Adipose tissue (tissue), 3 donors: ENCODE data around the gene AFAP1. TPM values are rescaled to one million over a fixed set of nuclear protein-coding genes. Genes with fewer than 3 reads are reported as not detected.

Experiments
- H3K27ac ChIP-seq: one replicate; pipeline ENCODE4 v1.5.1; 2013; ENCODE audit warnings: low read depth, low read length
- WGBS, 3 donors: extraction: QIAGEN DNeasy Blood & Tissue Kit; methylation state at CpG; one replicate each; pipeline ENCODE4 v1.1.7; 2013; 5-methylcytosine and 5-hydroxymethylcytosine counted together
- polyA plus RNA-seq, 3 donors: library from polyadenylated mRNA; stranded (reverse); fragments of 200-250 nt; gene quantifications; one replicate each; pipeline ENCODE4 v1.2.3, GENCODE V29; 2013
- donor health status: healthy with polysubstance abuse.
- donor health status: Bipolar disorder and iron deficiency.
- donor health status: healthy.

AFAP1 gene
- polyA plus RNA-seq, 3 donors, result 3.4 to 11.8 (median 10.9) TPM

DNA sequence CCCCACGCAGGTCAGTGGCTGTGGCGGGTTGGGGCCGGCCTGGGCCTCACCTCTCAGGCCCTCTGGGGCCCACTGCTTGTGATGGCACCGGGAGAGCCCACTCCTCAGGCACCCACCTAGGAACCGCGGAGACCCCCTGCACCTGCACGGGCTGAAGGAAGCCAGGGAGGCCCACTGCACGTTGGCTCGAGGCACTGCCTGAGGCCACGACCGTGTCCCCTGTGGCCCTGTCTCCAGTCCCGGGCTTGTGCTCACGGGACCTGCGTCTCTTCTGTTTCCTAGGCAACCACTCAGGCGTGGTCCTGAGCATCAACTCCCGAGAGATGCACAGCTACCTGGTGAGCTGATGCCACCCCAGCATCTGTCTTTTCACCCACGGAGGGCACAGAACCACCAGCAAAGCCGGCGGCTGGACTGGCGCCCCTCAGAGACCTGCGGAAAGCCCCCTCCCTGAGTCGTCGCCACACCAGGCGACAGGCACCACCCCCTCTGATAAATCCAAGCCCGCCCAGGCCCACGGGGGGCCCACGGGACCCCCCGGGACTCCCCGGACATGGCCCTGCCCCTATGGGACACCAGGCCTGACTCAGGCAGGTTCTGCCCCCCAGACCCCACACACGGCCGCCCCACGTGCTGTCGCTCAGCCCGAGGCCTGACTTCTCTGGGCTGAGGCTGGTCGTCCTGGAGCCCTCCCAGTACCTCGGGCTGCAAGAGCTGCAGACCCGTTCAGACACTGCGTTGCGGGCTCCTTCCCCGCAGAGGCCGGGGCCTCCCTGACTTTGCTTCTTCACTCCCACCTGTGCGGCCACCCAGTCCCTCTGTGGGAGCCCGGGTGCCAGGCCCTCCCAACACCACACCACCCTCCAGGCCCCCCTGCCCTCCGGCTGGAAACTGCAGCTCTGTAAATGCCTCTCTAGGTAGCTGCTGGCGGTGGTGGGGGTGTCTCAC, 199.5 kb downstream of the AFAP1 start:
- 84 to 90% (median 89%) methylated on average over 43 to 45 of the region's 45 CpGs for WGBS, 3 donors
- no peak overlapping the region for H3K27ac ChIP-seq

DNA sequence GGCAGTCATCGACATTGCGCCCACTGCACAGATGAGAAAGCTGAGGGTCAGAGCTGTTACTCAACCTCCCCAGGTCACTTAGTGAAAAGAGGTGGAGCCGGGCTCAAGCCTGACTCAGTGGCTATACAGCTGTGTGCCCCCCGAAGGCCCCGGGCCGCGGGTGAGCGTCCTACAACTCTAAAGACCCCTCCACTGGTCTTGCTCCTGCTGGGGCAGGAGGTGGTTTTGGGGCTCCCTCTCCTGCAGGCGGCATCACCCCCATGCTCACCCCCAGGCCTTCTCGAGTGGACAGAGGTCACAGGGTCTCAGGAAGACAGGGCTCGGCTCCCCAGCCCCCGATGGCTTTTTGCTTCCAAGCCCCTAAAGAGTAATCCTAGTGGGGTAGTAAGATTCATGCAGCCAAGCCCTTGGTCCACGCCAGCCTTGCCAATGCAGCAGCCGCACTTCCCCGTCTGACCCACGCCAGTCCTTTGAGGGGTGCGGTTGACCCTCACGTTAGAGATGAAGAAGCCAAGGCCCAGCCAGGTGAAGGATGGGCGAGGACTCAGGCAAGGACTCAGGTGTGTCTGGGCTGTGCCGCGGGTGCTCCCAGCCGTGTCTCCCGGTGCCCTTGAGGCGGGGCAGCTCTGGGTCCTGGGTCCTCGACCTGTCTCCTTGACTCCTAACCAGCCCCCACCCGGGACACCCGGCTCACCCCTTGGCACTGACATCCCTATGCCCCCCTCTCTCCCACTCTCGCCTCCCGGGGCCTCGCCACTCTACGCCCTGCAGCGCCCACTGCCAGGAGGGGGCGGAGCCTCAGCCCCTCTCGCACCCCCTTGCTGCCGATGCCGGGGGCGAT, 200.4 kb downstream of the AFAP1 start:
- H3K27ac ChIP-seq, result no peak overlapping the region
- 84 to 92% (median 92%) methylated on average over 30 to 37 of the region's 37 CpGs for WGBS, 3 donors

DNA sequence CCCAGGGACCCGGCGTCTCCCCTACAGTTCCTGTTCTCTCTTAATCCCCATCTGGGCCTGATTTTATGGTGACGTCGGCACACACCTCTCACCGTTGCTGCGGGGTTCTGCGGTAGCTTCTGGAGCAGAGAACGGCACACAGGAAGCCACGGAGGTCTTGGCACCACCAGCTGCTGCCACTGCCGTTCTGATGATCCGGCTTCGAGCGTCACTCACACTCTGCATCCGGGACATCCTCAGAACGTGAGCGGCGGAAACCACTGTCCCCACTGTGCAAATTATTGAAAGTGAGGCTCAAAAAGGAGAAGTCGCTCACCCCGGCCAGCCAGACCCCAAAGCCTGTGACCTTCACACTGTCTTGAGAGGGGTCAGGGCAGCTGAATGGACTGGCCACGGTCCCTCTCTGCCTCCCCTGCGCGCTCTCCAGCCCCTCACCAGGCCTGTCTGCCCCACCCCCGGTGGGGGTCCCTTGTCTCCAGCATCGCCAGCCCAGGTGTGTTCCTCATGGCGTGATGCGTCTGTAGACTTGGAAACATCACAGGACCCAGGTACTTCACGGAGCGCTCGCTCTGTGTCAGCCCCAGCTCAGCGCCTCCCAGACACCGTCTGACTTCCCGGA, 201.1 kb downstream of the AFAP1 start:
- 86 to 92% (median 89%) methylated on average over 32 of the region's 32 CpGs for WGBS, 3 donors
- no peak overlapping the region for H3K27ac ChIP-seq

- H3K27ac ChIP-seq, result no peak overlapping the region
- WGBS, 3 donors, result 90 to 94% (median 92%) methylated on average over 19 of the region's 19 CpGs
Measured at GRCh38 chr4:7737752-7738457, 201.8 kb downstream of the AFAP1 start.

DNA sequence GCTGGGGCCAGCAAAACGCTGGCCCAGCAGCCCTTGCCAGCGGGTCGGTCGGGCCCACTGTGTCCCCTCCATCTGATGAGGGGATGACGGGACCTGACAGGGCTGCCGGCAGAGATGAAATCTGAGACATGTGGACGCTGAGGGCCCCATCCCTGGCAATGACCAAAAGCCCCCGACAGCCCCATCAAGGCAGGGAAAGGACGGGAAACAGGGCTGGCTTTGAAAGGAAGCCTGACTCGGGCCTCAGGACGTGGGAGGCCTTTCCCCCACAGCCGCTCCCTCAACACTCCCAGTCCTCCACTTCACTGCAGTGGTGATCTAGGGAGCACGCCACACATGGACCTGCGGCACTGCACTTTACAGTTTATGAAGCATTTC, 202.4 kb downstream of the AFAP1 start:
- no peak overlapping the region for H3K27ac ChIP-seq
- WGBS, 3 donors, result 71 to 80% (median 74%) methylated on average over 14 of the region's 14 CpGs

- no peak overlapping the region for H3K27ac ChIP-seq
- WGBS, 3 donors, result 68 to 80% (median 78%) methylated on average over 31 of the region's 31 CpGs
Measured at GRCh38 chr4:7736436-7737267, 203.0 kb downstream of the AFAP1 start.

GRCh38 chr4:7735961-7736360, 203.7 kb downstream of the AFAP1 start:
- 75 to 91% (median 87%) methylated on average over 8 of the region's 8 CpGs for WGBS, 3 donors
- no peak overlapping the region for H3K27ac ChIP-seq

GRCh38 chr4:7735395-7735794, 204.3 kb downstream of the AFAP1 start:
- WGBS, 3 donors, result 81 to 93% (median 92%) methylated on average over 5 of the region's 5 CpGs
- H3K27ac ChIP-seq, result no peak overlapping the region

DNA sequence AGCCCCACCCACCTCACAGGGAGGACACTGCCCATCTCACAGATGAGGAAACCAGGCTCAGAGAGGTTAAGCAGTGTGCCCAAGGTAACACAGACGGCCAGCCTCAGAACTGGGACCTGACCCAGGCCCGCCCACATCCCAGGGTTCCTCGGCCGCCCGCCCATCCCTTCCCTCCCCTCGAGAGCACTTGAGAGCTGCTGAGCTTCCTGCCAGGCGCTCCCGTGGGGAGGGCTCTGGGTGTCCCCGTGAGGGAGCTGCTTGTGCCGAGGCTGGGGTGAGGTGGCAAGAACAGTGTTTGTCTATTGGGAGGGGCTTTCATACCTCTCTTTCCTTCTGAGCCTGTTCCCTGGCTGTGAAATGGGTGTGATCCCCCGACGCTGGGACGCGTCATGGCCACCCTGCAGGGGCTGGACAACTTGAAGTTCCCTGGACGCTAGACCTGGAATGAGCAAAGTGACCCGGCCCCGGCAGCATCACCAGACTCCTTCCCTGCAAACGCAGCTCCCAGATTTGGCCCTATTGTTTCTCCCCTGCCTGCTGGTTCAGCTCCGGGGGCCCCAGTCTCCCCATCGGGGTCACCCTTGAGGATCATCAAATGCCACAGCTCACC, 204.9 kb downstream of the AFAP1 start:
- WGBS, 3 donors, result 49 to 73% (median 57%) methylated on average over 17 to 20 of the region's 20 CpGs

DNA sequence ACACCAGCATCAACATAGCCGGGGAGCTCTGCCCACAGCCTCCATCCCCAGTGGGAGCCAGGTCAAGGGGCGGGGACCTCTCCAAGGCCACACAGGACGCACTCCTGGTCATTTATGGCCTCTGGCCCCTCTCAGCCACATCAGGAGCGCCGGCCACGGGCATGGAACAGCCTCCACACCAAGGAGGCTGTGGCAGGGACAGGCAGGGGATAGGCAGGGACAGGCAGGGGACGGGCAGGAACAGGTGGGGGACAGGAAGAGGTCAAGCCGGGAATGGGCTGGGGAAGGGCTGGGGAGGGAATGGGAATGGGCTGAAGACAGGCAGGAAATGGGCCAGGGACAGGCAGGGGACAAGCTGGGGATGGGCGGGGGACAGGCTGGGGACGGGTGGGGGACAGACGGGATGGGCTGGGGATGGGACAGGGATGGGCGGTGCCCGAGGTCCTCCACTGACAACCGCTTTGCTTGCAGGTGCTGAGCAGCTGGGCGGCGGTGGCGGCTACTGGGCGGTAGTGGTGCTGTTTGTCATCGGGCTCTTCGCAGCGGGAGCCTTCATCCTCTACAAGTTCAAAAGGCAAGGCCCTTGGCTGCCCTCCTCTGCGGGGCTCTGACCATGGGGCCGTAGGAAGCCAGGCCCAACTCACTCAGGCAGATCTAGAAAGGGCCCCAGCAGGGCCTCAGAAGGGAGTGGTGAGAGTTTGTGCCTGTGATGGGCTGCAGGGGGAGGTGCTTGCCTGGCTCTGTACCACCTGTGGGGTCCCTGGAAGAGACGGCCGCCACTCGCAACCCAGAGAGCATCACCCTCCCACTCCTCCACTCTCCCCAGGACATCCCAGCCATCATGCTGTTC, 205.6 kb downstream of the AFAP1 start:
- no peak overlapping the region for H3K27ac ChIP-seq
- 58 to 67% (median 66%) methylated on average over 25 to 26 of the region's 26 CpGs for WGBS, 3 donors

More for the DNA sequence above, 204.9 kb downstream of the AFAP1 start:
- H3K27ac ChIP-seq, result no peak overlapping the region

DNA sequence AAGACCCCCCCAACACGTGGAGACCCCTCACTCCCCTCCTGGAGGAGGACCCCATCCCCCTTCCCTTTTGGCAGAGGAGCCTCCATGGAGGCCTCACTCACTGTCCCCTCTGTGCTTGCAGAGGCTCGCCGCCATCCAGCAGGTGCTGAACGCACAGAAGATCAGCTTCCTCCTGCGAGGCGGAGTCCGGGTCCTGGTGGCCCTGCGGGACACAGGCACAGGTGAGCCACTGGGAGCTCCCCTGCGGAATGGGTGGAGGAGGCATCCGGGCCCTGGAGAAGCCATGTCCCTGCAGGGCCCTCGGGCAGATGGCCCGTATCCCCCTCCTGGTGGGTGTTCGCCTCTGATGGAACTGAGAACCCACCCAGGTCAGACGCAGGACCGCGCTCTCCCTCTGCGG, 206.5 kb downstream of the AFAP1 start:
- no peak overlapping the region for H3K27ac ChIP-seq
- WGBS, 3 donors, result 72 to 87% (median 86%) methylated on average over 17 of the region's 17 CpGs

GRCh38 chr4:7732263-7732662, 207.4 kb downstream of the AFAP1 start:
- WGBS, 3 donors, result 82 to 88% (median 85%) methylated on average over 9 of the region's 9 CpGs
- H3K27ac ChIP-seq, result no peak overlapping the region

DNA sequence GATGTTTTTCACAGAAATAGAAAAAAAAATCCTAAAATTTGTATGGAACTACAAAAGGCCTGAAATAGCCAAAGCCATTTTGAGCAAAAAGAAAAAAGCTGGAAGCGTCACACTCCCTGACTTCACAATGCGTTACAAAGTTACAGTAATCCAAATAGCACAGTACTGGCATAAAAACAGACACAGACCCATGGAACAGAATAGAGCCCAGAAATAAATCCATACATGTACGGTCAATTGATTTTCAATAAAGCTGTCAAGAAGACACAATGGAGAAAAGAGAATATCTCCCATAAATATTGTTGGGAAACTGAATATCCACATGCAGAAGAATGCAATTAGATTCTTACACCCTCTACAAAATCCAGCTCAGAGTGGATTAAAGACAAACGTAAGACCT, 208.2 kb downstream of the AFAP1 start:
- WGBS, 3 donors, result 69 to 88% (median 83%) methylated on average over 4 of the region's 4 CpGs
- no peak overlapping the region for H3K27ac ChIP-seq

DNA sequence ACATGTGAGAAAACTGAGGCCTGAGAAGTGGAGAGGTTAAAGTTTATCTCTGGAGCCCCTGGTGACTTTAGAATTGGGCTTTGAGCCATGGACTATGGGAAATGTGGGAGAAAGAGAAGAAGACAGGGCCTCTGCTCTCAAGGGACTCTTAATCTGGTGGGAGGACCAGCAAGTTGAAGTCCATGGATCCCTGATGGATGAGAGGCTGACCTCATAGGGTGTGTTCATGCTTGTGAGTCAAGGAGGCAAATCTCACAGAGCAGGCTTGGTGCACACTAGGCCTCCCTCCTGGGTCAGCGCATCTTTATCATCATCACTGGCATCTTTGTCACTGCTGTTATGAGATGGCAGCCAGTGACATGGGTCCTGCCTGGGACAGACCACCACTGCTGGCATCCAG, 211.9 kb downstream of the AFAP1 start:
- WGBS, 3 donors, result 92 to 100% (median 100%) methylated on average over 1 of the region's 1 CpG
- H3K27ac ChIP-seq, result no peak overlapping the region

DNA sequence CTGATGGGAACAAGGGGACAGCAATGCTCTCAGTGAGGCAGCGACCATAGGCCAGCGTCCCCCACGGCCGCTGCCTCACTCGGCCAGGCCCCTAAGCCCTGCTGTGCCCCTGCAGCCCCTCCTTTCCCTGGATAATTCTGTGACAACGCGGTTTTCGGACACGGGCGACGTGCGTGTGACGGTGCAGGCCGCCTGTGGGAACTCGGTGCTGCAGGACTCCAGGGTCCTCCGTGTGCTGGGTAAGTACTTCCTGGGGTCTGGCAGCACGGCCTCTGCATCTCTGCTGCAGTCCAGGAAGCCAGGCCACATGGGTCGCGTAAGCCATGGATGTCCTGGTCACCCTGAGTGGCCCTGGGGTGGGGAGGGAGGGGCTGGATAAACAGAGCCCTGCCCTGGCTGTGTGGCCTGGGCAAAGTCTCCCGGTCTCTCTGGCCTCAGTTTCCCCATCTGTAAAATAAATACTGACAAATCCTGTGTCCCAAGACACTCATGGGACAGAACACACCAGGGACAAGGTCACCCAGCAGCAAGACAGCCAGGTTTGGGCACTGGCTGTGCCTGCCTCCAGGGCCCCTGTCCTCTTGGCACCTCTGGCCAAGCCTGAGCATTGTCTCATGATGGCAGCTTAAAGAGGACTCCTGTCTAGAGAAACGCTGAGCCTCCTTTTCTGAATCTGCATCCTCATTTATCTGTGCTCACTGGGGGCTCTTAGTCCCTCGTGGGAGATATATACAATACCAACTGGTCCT, 212.8 kb downstream of the AFAP1 start:
- WGBS, 3 donors, result 74 to 90% (median 85%) methylated on average over 22 of the region's 22 CpGs
- no peak overlapping the region for H3K27ac ChIP-seq

DNA sequence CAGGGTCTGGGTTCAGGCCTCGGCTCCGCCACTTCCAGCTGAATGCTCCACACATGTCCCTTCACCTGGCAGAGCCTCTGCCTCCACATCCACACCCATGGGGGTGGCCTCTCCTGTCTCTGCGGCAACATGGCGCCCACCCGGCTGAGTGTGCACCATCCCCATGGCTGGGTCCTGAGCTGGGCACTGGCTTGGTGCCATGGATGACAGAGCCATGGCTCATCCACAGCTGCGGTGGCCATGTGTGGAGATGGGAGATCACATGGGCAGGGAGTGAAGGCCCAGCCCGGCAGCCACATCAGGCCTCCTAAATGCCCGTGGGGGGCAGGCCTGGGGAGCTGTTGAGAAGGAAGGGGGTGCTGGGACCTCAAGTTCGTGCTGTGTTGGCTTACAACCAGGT, 213.7 kb downstream of the AFAP1 start:
- H3K27ac ChIP-seq, result no peak overlapping the region
- 84 to 92% (median 88%) methylated on average over 9 of the region's 9 CpGs for WGBS, 3 donors
